CD14-positive monocyte (primary cell): ENCODE data around the gene ATL3. TPM values are rescaled to one million over a fixed set of nuclear protein-coding genes. Genes with fewer than 3 reads are reported as not detected.
"Not testable (repeated sequence)": the region's sequence is repeated elsewhere in the genome, so short reads cannot be mapped to it uniquely, and the experiment has no call there.

Experiments used
- DNase-seq, 3 donors: peaks; one replicate each; pipeline ENCODE4 v3.0.0-alpha.2; 2011 to 2022
- H2AFZ ChIP-seq: 2 replicates; pipeline ENCODE4 v1.6.0; 2012; ENCODE audit warnings: mild to moderate bottlenecking, low read depth, low read length, inconsistent platforms; ENCODE audit not compliant: insufficient read depth, poor library complexity, severe bottlenecking
- H3K27ac ChIP-seq, 2 donors: 1 replicate in 1 of 2; 2 replicates in 1 of 2; pipeline ENCODE4 v1.5.1; 2012 to 2013; ENCODE audit warnings: low read length in 2 of 2, control low read depth in 1 of 2, inconsistent platforms in 1 of 2, low read depth in 1 of 2, mild to moderate bottlenecking in 1 of 2
- H3K27me3 ChIP-seq, 2 donors: one replicate each; pipeline versions ENCODE4 v1.6.0 to v1.6.1; 2011 to 2013; ENCODE audit warnings: low read length in 2 of 2; ENCODE audit not compliant: control insufficient read depth in 2 of 2, insufficient read depth in 2 of 2
- H3K36me3 ChIP-seq, 2 donors: replicated peaks in 1 of 2; 1 replicate in 1 of 2; 2 replicates in 1 of 2; pipeline versions ENCODE4 v1.5.1 to v1.6.1; 2012 to 2013; ENCODE audit warnings: low read length in 2 of 2, control low read depth in 1 of 2, inconsistent platforms in 1 of 2, mild to moderate bottlenecking in 1 of 2; ENCODE audit not compliant: insufficient read depth in 2 of 2, control insufficient read depth in 1 of 2
- H3K4me1 ChIP-seq, 2 donors: 1 replicate in 1 of 2; 2 replicates in 1 of 2; pipeline versions ENCODE4 v1.5.1 to v1.6.1; 2012 to 2013; ENCODE audit warnings: low read length in 2 of 2, control low read depth in 1 of 2, inconsistent platforms in 1 of 2, mild to moderate bottlenecking in 1 of 2, moderate library complexity in 1 of 2; ENCODE audit not compliant: insufficient read depth in 2 of 2, control insufficient read depth in 1 of 2
- H3K4me2 ChIP-seq: replicated peaks from 2 replicates; pipeline ENCODE3; 2012; ENCODE audit warnings: low read length, moderate library complexity, mild to moderate bottlenecking; ENCODE audit not compliant: poor library complexity, severe bottlenecking; ENCODE audit errors: extremely low read depth
- H3K4me3 ChIP-seq, 3 experiments: fragments of 200-600 bp in 1 of 3; sonication (generic) in 1 of 3; replicated peaks in 1 of 3; 1 replicate in 2 of 3; 2 replicates in 1 of 3; pipeline ENCODE4 v1.5.1; 2011 to 2013; ENCODE audit warnings: low read length in 3 of 3, mild to moderate bottlenecking in 3 of 3, control low read depth in 2 of 3, low read depth in 2 of 3, inconsistent platforms in 1 of 3, moderate library complexity in 1 of 3
- H3K79me2 ChIP-seq: 2 replicates; pipeline ENCODE4 v1.6.0; 2012; ENCODE audit warnings: mild to moderate bottlenecking, control low read depth, inconsistent platforms, low read length, moderate library complexity; ENCODE audit not compliant: insufficient read depth
- H3K9ac ChIP-seq: 2 replicates; pipeline ENCODE4 v1.6.0; 2017; ENCODE audit warnings: low read length, mild to moderate bottlenecking; ENCODE audit not compliant: insufficient read depth, poor library complexity, severe bottlenecking
- H3K9me3 ChIP-seq, 2 donors: replicated peaks in 1 of 2; 1 replicate in 1 of 2; 2 replicates in 1 of 2; pipeline versions ENCODE4 v1.5.1 to v1.6.1; 2012 to 2013; ENCODE audit warnings: low read length in 2 of 2, control low read depth in 1 of 2; ENCODE audit not compliant: control insufficient read depth in 1 of 2, insufficient read depth in 1 of 2
- H4K20me1 ChIP-seq: 2 replicates; pipeline ENCODE4 v1.6.0; 2012; ENCODE audit warnings: mild to moderate bottlenecking, low read length, control low read depth, moderate library complexity; ENCODE audit not compliant: insufficient read depth
- H3K27ac Mint-ChIP-seq, 7 donors: one replicate each; pipeline ENCODE4 v1.8.0; 2020; ENCODE audit warnings: mild to moderate bottlenecking in 7 of 7, mixed read lengths in 7 of 7, moderate library complexity in 6 of 7, inconsistent platforms in 2 of 7
- H3K27me3 Mint-ChIP-seq, 3 donors: one replicate each; pipeline ENCODE4 v1.8.0; 2021 to 2022; ENCODE audit warnings: low read depth in 3 of 3, mild to moderate bottlenecking in 3 of 3, mixed read lengths in 3 of 3, moderate library complexity in 3 of 3, inconsistent platforms in 1 of 3
- H3K36me3 Mint-ChIP-seq, 2 donors: one replicate each; pipeline ENCODE4 v1.8.0; 2020; ENCODE audit warnings: mixed read lengths in 2 of 2, inconsistent platforms in 1 of 2, mild to moderate bottlenecking in 1 of 2
- H3K4me1 Mint-ChIP-seq: one replicate; pipeline ENCODE4 v1.8.0; 2020; ENCODE audit warnings: mild to moderate bottlenecking, mixed read lengths
- H3K4me3 Mint-ChIP-seq, 2 donors: one replicate each; pipeline ENCODE4 v1.8.0; 2020; ENCODE audit warnings: mild to moderate bottlenecking in 2 of 2, mixed read lengths in 2 of 2, moderate library complexity in 1 of 2
- H3K9me3 Mint-ChIP-seq, 7 donors: one replicate each; pipeline ENCODE4 v1.8.0; 2020 to 2022; ENCODE audit warnings: mixed read lengths in 7 of 7, mild to moderate bottlenecking in 6 of 7, moderate library complexity in 6 of 7, inconsistent platforms in 2 of 7
- CTCF ChIP-seq: fragments of 200-600 bp; IDR thresholded peaks from one replicate; pipeline ENCODE4 v1.8.0; 2022; ENCODE audit warnings: antibody characterized with exemption, mild to moderate bottlenecking
- WGBS: methylation state at CpG from one replicate; pipeline ENCODE4 v1.1.5; 2013; ENCODE audit warnings: missing lambda C conversion rate; ENCODE audit not compliant: insufficient coverage; 5-methylcytosine and 5-hydroxymethylcytosine counted together
- intact Hi-C, 2 donors: fragments of 100-400 bp; cut with micrococcal nuclease; formaldehyde crosslinking; loops; one replicate each; pipeline versions ENCODE4 v1.15.0 to v1.15.1; 2023
- polyA plus RNA-seq, 3 donors: library from polyadenylated mRNA; depleted of rRNA in 1 of 3; unstranded in 2 of 3; stranded (reverse) in 1 of 3; fragments of 300-500 nt in 2 of 3; fragments of >200 nt in 1 of 3; fragmentation: Illumina TruSeq in 2 of 3; gene quantifications; 1 replicate in 2 of 3; 2 replicates in 1 of 3; pipeline ENCODE4 v1.2.3, GENCODE V29; 2012 to 2021

ATL3 gene
- polyA plus RNA-seq, 3 donors: 10.6 to 25.5 (median 22.7) TPM

- Histone ChIP-seq H4K20me1 (no peaks in the 10 kb centered on the region), H3K4me1 (peaks cover 30 to 72% of the 10 kb centered on the region in 2 donors), H3K9me3 (no peaks in the 10 kb centered on the region), H3K27me3 (no peaks in the 10 kb centered on the region), H2AFZ (no peak overlapping the region), H3K4me3 (peak overlapping the region in 1 of 3 experiments; percentile 34), H3K79me2 (no peaks in the 10 kb centered on the region), H3K9ac (no peak overlapping the region), H3K4me2 (peak overlapping the region; percentile 35), H3K36me3 (no peaks in the 10 kb centered on the region), H3K27ac (peak overlapping the region; percentile 73 to 83)
- peak; percentile 80 to 92 (median 92) for DNase-seq
- Mint-ChIP-seq H3K9me3 (peaks cover 0 to 2% (median 0%) of the 10 kb centered on the region in 7 donors), H3K4me3 (peak overlapping the region in 1 of 2 donors; percentile 73), H3K36me3 (peaks cover 0 to 1% of the 10 kb centered on the region in 2 donors), H3K4me1 (peaks cover 46% of the 10 kb centered on the region), H3K27ac (peak overlapping the region; percentile 90 to 99 (median 96)), H3K27me3 (peaks cover 0 to 3% (median 2%) of the 10 kb centered on the region in 3 donors)
- no CpG with 5 or more reads among the region's 1 CpG for WGBS
- intact Hi-C loops: loop anchor here (5.0 to 10.0 kb wide), 3 partner anchors 49 to 116 kb away; partner anchors contain the start of gene LGALS12 (in 1 of the 2)
- TF ChIP-seq CTCF: no peak
Measured at GRCh38 chr11:63621071-63621470, 50.1 kb downstream of the ATL3 start.

DNA sequence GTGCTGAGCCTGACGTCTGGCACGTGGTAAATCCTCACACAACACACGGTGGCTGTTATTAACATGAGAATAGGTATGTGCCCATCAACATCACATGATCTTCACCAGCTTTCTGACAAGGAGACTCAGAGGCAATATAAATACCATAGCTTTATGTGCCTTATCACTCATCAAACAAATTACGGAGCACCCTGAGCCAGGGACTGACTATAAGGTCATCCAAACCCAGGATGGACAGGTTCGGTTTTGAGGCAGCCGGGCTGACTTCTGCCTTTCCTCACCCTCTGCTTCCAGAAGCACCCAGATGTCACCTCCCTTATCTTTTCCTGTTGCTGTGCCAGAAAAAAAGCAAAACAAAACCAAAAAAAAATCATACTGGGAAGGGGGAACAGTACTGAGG lies 51.2 kb downstream of the ATL3 start:
- Mint-ChIP-seq H3K4me1 (peaks cover 42% of the 10 kb centered on the region), H3K36me3 (no peaks in the 10 kb centered on the region), H3K27me3 (peaks cover 0 to 3% (median 0%) of the 10 kb centered on the region in 3 donors), H3K4me3 (peak overlapping the region in 1 of 2 donors; percentile 73), H3K9me3 (peaks cover 0 to 2% (median 0%) of the 10 kb centered on the region in 7 donors), H3K27ac (peak overlapping the region; percentile 90 to 99 (median 96))
- H3K4me2 ChIP-seq: peak overlapping the region; percentile 9
- H3K27me3 ChIP-seq: no peaks in the 10 kb centered on the region
- H3K79me2 ChIP-seq: no peaks in the 10 kb centered on the region
- TF ChIP-seq CTCF: no peak
- no peaks in the 10 kb centered on the region for H3K9me3 ChIP-seq
- H4K20me1 ChIP-seq: no peaks in the 10 kb centered on the region
- 57% methylated on average over 3 of the region's 6 CpGs for WGBS
- intact Hi-C loops: loop anchor here (5.0 to 10.0 kb wide), 3 partner anchors 48 to 115 kb away; partner anchors contain the start of gene LGALS12 (in 1 of the 2)
- peaks cover 30 to 71% of the 10 kb centered on the region in 2 donors for H3K4me1 ChIP-seq
- H3K36me3 ChIP-seq: no peaks in the 10 kb centered on the region
- H2AFZ ChIP-seq: peak overlapping the region; percentile 39
- H3K27ac ChIP-seq: peak overlapping the region; percentile 73 to 83
- peak overlapping the region in 1 of 3 experiments; percentile 34 for H3K4me3 ChIP-seq
- no peak for DNase-seq
- no peak overlapping the region for H3K9ac ChIP-seq

- H3K36me3 ChIP-seq, intact Hi-C loops, H3K36me3 Mint-ChIP-seq, H3K9me3 ChIP-seq, H4K20me1 ChIP-seq, H3K9ac ChIP-seq, H3K79me2 ChIP-seq, DNase-seq, H3K4me3 ChIP-seq, H2AFZ ChIP-seq, H3K4me3 Mint-ChIP-seq: not testable (repeated sequence)
- 100% methylated on average over 2 of the region's 5 CpGs for WGBS
- peaks cover 0 to 18% of the 10 kb centered on the region in 2 donors for H3K27me3 ChIP-seq
- H3K27ac ChIP-seq: peak overlapping the region in 1 of 2 donors; percentile 66
- H3K27ac Mint-ChIP-seq: peak overlapping the region in 4 of 7 donors; percentile 91 to 97 (median 94)
- peak overlapping the region; percentile 11 for H3K4me2 ChIP-seq
- H3K4me1 Mint-ChIP-seq: peaks cover 45% of the 10 kb centered on the region
- H3K9me3 Mint-ChIP-seq: peaks cover 0 to 11% (median 0%) of the 10 kb centered on the region in 7 donors
- peaks cover 9 to 21% (median 16%) of the 10 kb centered on the region in 3 donors for H3K27me3 Mint-ChIP-seq
- H3K4me1 ChIP-seq: peaks cover 42 to 90% of the 10 kb centered on the region in 2 donors
Measured at GRCh38 chr11:63617686-63618085, 53.5 kb downstream of the ATL3 start.
